NCI-H2227 (cell line): Measurements from ENCODE around the gene AFAP1.
A peak's percentile ranks its signal among the peaks of the same experiment; 100 is the strongest.

Experiments
- DNase-seq: peaks from one replicate; lab custom pipeline; 2025; ENCODE audit not compliant: unreplicated experiment; lab: John Stamatoyannopoulos, UW

The AFAP1 gene

GRCh38 chr4:7788193-7788592 lies 151.5 kb downstream of the AFAP1 start:
- DNase-seq, result no peak

GRCh38 chr4:7787681-7788141 lies 151.9 kb downstream of the AFAP1 start:
- DNase-seq, result no peak

GRCh38 chr4:7787067-7787466 lies 152.6 kb downstream of the AFAP1 start:
- no peak for DNase-seq

- DNase-seq, result no peak
Measured at GRCh38 chr4:7786517-7786916, 153.1 kb downstream of the AFAP1 start.

- no peak for DNase-seq
Measured at GRCh38 chr4:7786040-7786439, 153.6 kb downstream of the AFAP1 start.

- DNase-seq, result no peak
Measured at GRCh38 chr4:7785017-7785416, 154.6 kb downstream of the AFAP1 start.

DNA sequence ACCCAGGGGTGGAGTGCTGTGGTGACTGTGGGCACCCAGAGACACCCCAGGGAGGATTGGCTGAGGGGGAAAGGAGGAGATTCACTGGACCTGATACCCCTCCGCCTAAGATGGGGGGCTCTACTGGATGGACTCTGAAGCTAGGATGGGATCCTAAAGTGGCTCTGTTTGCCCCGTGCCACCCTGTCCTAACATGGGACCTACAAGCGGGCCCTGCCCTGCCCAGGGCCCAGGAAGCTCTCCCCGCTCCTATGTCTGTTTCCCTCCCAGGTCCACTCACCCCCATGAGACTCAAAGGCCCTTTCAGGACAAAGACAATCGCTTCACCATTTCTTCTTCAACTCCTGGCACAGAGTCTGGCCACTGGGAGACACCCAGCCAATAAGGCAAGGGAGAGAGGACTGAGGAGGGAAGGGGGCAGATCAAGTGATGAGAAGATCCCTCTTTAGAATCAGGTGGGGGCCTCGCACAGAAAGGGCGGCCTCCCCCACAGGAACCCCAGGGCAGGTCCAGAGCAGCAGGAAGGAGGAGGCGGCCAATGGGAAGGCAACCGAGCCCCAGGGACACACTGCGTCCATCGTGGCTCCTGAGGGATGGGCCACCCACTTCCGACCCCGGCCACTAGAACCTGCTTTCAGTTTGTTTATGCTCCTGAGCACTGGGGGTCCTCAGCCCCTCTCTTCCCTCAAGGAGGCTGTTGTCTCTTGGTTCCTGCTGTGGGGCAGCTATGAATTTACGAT lies 155.4 kb downstream of the AFAP1 start:
- no peak for DNase-seq

- no peak for DNase-seq
Measured at GRCh38 chr4:7783541-7783940, 156.1 kb downstream of the AFAP1 start.

DNA sequence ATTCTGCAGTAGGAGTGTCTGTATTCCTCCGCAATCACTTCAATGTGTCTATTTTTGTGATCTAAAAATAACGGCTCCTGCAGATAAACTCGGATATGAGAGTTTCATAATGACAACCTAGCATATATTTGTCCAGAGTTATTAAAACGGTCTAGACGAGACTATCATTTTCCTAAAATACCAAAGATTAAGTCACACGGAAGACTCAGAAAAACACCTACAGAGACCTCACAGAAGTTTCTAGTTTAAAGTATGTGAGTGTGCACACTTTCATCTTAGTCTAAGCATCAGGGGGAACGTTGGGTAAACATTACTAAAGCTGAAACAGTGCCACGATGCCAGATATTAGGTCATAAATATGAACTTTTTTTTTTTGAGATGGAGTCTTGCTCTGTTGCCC lies 156.9 kb downstream of the AFAP1 start:
- no peak for DNase-seq

DNA sequence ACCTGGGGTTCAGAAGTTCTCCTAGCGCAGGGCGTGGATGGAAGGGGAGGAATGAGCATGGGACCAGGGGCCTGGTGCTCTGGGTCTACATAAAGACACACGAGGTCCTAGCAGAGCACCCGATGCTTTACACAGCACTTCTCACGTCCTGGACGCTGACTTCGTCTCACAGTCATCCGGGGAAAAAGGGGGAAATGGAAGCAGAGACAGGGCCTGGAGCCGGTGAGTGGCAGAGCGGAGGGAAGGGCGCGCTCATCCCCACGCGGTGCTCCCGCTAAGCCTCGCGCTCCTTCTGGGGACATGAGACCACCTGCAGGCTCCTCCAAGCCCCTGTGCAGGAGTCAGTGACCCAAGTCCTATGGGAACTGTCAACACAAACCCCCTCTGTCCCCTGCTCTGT lies 157.7 kb downstream of the AFAP1 start:
- DNase-seq, result no peak

GRCh38 chr4:7781366-7781765 lies 158.3 kb downstream of the AFAP1 start:
- DNase-seq, result no peak

- no peak for DNase-seq
Measured at GRCh38 chr4:7780751-7781348, 158.8 kb downstream of the AFAP1 start.

DNA sequence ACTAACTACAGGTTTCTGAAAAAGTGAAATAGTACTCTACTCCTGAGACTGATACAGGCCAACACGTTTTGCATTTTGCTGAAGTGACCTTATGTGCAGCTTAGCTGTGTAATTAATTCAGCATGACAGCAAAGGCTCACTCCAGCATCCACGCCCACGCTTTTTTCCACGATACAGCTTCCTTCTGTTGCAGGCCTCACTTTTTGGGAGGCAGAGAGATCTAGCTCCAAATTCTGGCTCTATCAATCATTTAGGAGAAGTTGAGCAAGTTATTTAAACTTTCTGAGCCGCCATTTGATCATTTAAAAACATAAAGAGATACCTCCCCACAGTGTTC lies 160.3 kb downstream of the AFAP1 start:
- DNase-seq, result no peak

- DNase-seq, result peak; percentile 32
Measured at GRCh38 chr4:7778510-7779431, 160.9 kb downstream of the AFAP1 start.

DNA sequence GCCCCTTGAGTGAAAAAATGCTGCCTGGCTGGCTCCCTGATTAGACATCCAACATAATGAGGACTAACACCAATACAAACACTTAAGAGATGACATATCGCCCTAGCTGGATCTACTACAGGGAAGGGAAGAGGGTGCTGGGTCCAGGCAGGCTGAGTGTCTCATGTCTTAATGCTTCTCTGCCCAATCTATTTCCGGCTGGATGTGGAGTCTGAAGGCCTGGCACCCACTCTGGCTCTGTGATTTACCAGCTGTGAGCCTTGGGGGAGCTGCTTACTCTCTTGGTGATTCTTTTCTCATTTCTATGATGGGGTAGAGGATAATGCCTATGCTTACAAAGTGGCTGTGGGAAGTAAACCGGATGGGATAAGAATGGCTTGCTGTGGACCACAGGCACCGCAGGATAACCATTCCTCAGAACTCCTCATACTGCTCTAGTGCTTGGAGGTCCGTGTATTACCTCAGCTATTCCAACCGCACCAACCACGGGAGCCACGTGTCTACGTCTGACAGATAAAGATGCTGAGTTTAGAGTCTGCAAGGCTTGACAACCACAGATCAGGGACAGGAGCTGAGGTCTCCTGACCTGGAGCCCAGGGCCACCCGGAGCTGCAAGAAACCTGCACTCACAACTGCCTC lies 161.7 kb downstream of the AFAP1 start:
- no peak for DNase-seq

DNA sequence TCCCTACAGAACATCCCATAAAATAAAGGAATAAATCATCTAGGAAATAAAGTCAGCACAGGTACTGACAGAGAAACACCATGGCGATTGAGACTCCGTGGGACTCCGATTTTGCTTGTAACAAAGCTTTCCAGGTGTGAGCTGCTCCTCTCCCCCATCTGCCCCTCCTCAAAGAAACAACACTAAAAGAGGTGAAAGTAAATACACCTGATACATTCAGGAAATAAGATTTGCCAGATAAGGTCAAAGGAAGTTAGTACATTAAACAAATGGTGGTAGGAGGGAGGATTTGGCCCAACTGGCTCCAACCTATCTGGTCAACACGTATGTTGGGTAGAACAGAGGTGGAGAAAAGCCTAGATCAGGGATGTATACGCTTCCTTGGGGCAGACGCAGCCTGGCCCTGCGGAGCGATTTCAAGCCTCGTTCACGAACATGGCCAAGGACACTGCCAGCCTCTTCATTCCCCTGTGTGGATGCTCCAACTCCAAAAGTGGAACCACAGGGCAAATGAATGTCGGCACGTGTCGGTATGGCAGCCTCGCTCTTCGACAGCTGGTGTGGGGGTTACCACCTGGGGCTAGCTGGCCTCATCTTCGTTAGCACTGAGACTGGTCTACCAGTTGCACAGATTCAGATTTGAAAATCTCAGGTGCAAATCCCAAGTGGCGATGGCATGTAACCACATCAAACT lies 162.5 kb downstream of the AFAP1 start:
- DNase-seq, result no peak

GRCh38 chr4:7775396-7775795 lies 164.3 kb downstream of the AFAP1 start:
- DNase-seq, result no peak

DNA sequence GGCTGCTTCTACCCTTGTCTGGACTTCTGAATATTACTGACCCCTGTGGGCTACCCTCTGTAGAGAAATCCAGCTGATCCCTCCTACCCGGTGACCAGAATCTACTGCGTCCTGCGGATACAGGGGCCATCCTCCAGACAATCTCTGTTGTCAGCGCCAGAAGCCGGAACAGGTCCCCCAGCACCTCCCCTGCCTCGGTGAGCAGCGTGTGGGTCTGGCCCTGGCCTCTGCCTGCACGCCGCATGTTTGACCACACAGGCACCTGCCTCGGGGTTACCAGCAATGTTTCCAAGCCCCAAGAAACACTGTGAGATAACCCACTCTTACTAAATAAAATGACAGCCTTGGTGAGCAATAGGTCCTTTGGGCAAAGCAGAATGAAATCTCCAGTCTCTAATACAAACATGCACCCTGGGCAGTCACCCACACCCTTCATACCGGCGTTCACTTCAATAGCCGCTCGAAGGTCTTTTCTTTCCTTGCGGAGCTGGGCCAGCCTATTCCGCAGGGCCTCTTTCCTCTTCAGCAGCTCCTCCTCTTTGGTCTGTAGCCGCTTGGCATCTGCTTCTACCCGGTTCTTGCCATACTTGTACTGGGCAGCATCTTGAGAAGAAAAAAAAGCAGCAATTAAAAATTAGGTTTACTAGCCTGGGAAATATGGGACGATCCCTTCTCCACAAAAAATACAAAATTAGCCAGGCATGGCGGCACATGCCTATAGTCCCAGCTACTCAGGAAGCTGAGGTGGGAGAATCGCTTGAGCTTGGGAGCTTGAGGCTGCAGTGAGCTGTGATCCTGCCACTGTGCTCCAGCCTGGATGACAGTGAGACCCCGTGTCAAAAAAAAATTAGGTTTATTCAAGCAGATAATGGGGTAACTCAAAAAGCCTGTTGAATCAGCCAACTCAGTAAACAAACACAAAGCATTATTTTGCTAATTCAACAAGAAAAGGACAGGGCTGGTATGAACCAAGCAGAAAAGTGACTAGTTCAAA lies 165.1 kb downstream of the AFAP1 start:
- no peak for DNase-seq

DNA sequence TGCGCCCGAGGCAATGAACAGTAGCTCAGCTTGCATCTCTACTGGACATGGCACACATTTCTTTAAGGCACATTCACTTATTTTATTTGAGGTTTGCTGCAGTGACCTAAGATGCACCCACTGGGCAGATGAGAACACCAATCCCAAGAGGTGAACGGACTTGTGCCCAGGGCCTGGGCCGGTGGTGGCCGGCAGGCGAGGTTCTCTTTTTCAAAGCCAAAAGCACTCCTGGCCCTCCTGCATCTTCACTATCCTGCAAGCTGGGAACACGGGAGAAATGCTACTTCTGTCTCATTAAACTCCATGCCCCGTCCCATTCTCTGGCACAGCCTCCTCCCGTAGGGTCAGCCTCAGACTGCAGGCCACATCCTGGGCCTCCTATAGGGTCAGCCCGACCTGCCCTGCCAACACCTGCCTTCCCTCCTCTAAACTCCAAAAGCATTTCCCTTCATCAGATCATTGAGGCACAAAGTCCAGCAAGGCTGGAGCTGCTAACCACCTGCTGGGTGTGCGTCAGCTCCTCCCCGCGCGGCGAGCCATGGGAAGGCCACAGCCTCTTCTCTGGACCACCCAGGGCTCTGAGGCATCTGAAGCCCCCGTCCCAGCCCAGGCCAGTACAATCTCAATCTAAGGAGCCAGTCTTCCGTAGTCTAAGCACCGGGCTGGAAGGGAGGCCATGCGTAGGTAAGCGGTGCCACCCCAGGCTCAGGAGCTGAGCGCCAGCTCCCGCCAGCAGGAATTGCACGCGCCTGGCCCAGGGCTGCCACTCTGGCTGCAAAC lies 166.1 kb downstream of the AFAP1 start:
- DNase-seq, result no peak
